GM12878 (cell line): ENCODE measurements around the gene GRAMD1B. TPM values are rescaled to one million over a fixed set of nuclear protein-coding genes. Genes with fewer than 3 reads are reported as not detected.

Experiments used
- ATAC-seq: fragments of 200-7000 bp; cut with Tn5 transposase; 3 replicates; pipeline ENCODE4 v1.9.1; 2020; ENCODE audit warnings: mild to moderate bottlenecking, moderate library complexity
- BruUV-seq: library from RNA; stranded (reverse); fragments of 400-500 nt; replicated peaks from 2 replicates; lab custom pipeline; 2021; lab: Mats Ljungman, UMichigan
- CTCF ChIA-PET: fragments of 300-600 bp; sonication (Branson Sonifier 250); formaldehyde crosslinking; extraction: SDS; loops from one replicate; lab custom pipeline; 2021; ENCODE audit warnings: inconsistent platforms; lab: Yijun Ruan, JAX
- POLR2A ChIA-PET: fragments of 350-600 bp; formaldehyde crosslinking; extraction: SDS; loops from one replicate; lab custom pipeline; 2021; ENCODE audit warnings: inconsistent platforms; lab: Charles Lee
- RAD21 ChIA-PET: fragments of 300-600 bp; sonication (Branson Sonifier 250); formaldehyde crosslinking; loops from one replicate; lab custom pipeline; 2023; ENCODE audit warnings: antibody characterized with exemption; ENCODE audit not compliant: unreplicated experiment; lab: Charles Lee
- SMC1A ChIA-PET: fragments of 300-600 bp; sonication (Branson Sonifier 250); formaldehyde crosslinking; loops from one replicate; lab custom pipeline; 2023; ENCODE audit not compliant: unreplicated experiment, uncharacterized antibody; lab: Charles Lee
- DNase-seq: peaks from one replicate; pipeline ENCODE4 v3.0.0-alpha.2; 2011; ENCODE audit warnings: low read depth, low spot score
- FAIRE-seq: peaks from 3 replicates; lab custom pipeline; 2011; peaks lifted over from hg19 to GRCh38; lab: Jason Lieb, UNC
- H2AFZ ChIP-seq: 2 replicates; pipeline ENCODE4 v1.6.0; 2011; ENCODE audit warnings: low read depth, low read length, control low read depth; ENCODE audit not compliant: control insufficient read depth
- H3K27ac ChIP-seq: 2 replicates; pipeline ENCODE4 v1.5.1; 2011; ENCODE audit warnings: control low read depth; ENCODE audit not compliant: control insufficient read depth, insufficient read depth
- H3K27me3 ChIP-seq, 2 experiments: replicated peaks in 1 of 2; 2 replicates each; pipeline versions ENCODE4 v1.6.0 to v1.6.1; 2011; ENCODE audit warnings: low read length in 1 of 2; ENCODE audit not compliant: control insufficient read depth in 2 of 2, insufficient read depth in 2 of 2
- H3K36me3 ChIP-seq, 2 experiments: 2 replicates each; pipeline ENCODE4 v1.5.1; 2011; ENCODE audit warnings: low read length in 1 of 2; ENCODE audit not compliant: control insufficient read depth in 2 of 2, insufficient read depth in 2 of 2
- H3K4me1 ChIP-seq: 2 replicates; pipeline ENCODE4 v1.6.1; 2011; ENCODE audit warnings: mild to moderate bottlenecking, low read length, moderate library complexity, mixed read lengths; ENCODE audit not compliant: control insufficient read depth, insufficient read depth
- H3K4me2 ChIP-seq: 2 replicates; pipeline ENCODE4 v1.6.0; 2011; ENCODE audit warnings: control low read depth; ENCODE audit not compliant: control insufficient read depth, insufficient read depth
- H3K4me3 ChIP-seq: fragments of 200-600 bp; sonication (generic); 2 replicates; pipeline ENCODE4 v1.5.1; 2016
- H3K79me2 ChIP-seq: 2 replicates; pipeline ENCODE4 v1.6.0; 2011; ENCODE audit warnings: low read length; ENCODE audit not compliant: control insufficient read depth, insufficient read depth
- H3K9ac ChIP-seq: 2 replicates; pipeline ENCODE4 v1.8.0; 2011; ENCODE audit warnings: low read length, control low read depth, mixed read lengths; ENCODE audit not compliant: control insufficient read depth, insufficient read depth
- H3K9me3 ChIP-seq: replicated peaks from 3 replicates; pipeline ENCODE4 v1.5.1; 2011; ENCODE audit warnings: mild to moderate bottlenecking, low read length; ENCODE audit not compliant: control insufficient read depth, insufficient read depth
- H4K20me1 ChIP-seq: 2 replicates; pipeline ENCODE4 v1.6.0; 2011; ENCODE audit not compliant: control insufficient read depth, insufficient read depth
- CREB1 ChIP-seq: IDR thresholded peaks from 2 replicates; pipeline ENCODE4 v1.6.1; 2012; ENCODE audit warnings: low read depth, mild to moderate bottlenecking, inconsistent platforms
- CREM ChIP-seq: IDR thresholded peaks from 2 replicates; pipeline ENCODE4 v1.6.1; 2014; ENCODE audit warnings: antibody characterized with exemption, low read depth
- IKZF2 ChIP-seq, 2 experiments: fragments of 450-650 bp; IDR thresholded peaks; 2 replicates each; pipeline ENCODE4 v1.6.1; 2017; ENCODE audit warnings: mild to moderate bottlenecking in 2 of 2, moderate library complexity in 2 of 2
- NRF1 ChIP-seq: conservative IDR thresholded peaks from 2 replicates; pipeline ENCODE4 v1.6.1; 2011; ENCODE audit warnings: mild to moderate bottlenecking, low read depth, low read length, improper control_type of control experiment
- POLR2A ChIP-seq: IDR thresholded peaks from 2 replicates; pipeline ENCODE4 v1.6.1; 2011; ENCODE audit warnings: low read depth, mild to moderate bottlenecking, low read length
- RAD21 ChIP-seq: IDR thresholded peaks from 2 replicates; pipeline ENCODE4 v1.6.1; 2011; ENCODE audit warnings: mild to moderate bottlenecking, low read depth, low read length, moderate library complexity; ENCODE audit not compliant: insufficient read depth
- RFX5 ChIP-seq: IDR thresholded peaks from 2 replicates; pipeline ENCODE4 v1.6.1; 2011; ENCODE audit warnings: low read depth, low read length, improper control_type of control experiment
- TCF12 ChIP-seq: IDR thresholded peaks from 2 replicates; pipeline ENCODE4 v1.6.1; 2011; ENCODE audit warnings: low read depth, mild to moderate bottlenecking, low read length
- YY1 ChIP-seq: IDR thresholded peaks from 2 replicates; pipeline ENCODE4 v1.6.1; 2011; ENCODE audit warnings: low read depth, mild to moderate bottlenecking, low read length
- WGBS: methylation state at CpG from one replicate; pipeline ENCODE4 v1.1.6; 2016; ENCODE audit warnings: low lambda C conversion rate; ENCODE audit not compliant: insufficient replicate concordance, insufficient coverage; ENCODE audit errors: missing lambda C conversion rate; 5-methylcytosine and 5-hydroxymethylcytosine counted together
- in situ Hi-C: fragments of 300-500 bp; cut with MboI; formaldehyde crosslinking; loops from 9 replicates; pipeline ENCODE4 v1.14.3; 2018; ENCODE audit warnings: mixed read lengths
- intact Hi-C: fragments of 100-400 bp; cut with micrococcal nuclease; formaldehyde crosslinking; loops from one replicate; pipeline ENCODE4 v1.14.2; 2022; ENCODE audit not compliant: unreplicated experiment
- polyA plus RNA-seq, 11 experiments: library from polyadenylated mRNA; depleted of rRNA in 4 of 11; unstranded in 6 of 11; stranded (reverse) in 5 of 11; fragments of >200 nt; fragmentation: Nextera tagmentation in 4 of 11; fragmentation: Illumina TruSeq in 1 of 11; extraction: Ambion mirVana in 4 of 11; extraction: Trizol in 1 of 11; gene quantifications; 1 replicate in 1 of 11; 2 replicates in 10 of 11; pipeline versions ENCODE4 v1.2.1 to v1.2.3, GENCODE V29; 2011 to 2016; ENCODE audit warnings: inconsistent platforms in 2 of 11, missing spikeins in 2 of 11, low read depth in 1 of 11
- total RNA-seq, 4 experiments: library from RNA; depleted of rRNA in 3 of 4; stranded (reverse); fragments of >200 nt in 3 of 4; fragmentation: Illumina TruSeq in 1 of 4; extraction: Trizol in 1 of 4; gene quantifications; 2 replicates each; pipeline versions ENCODE4 v1.2.1 to v1.2.3, GENCODE V29; 2013 to 2021
- TF ChIP-seq, protein P1 (sequence below): fragments of 450-650 bp; IDR thresholded peaks from 2 replicates; pipeline ENCODE4 v1.6.1; 2016; ENCODE audit warnings: mild to moderate bottlenecking
- TF ChIP-seq, protein P2 (sequence below): IDR thresholded peaks from 2 replicates; pipeline ENCODE4 v1.6.1; 2011; ENCODE audit warnings: borderline replicate concordance, low read depth, mild to moderate bottlenecking, moderate library complexity, mixed read lengths, low read length; ENCODE audit not compliant: insufficient read depth; ENCODE audit errors: extremely low read length

GRAMD1B gene
- total and polyA plus RNA-seq, 10 of the 15 experiments (the other 5 are each of a cell fraction or from before 2014, with no cell fraction given) = 1.9 to 49.1 (median 26.9) TPM

DNA sequence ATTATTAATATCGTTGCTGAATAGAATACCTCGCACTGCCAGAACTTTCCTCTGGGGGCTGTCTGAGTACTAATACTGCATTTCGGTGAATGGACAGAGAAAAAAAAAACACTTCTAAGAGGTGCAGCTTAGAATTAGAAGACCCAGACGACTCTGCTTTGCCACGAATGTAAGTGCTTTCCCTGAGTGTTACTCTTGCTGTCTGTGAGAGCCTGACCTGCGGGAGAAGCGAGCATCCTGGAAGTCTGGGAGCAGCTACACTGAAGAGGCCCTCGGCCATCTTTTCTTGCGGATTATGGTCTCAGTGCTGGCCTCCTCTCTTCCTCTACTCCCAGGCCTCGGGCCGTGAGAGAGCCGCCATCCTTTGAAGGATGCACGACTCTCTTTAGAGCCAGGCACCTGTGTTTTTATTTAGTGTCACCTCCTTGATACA lies 129.5 kb downstream of the GRAMD1B start:
- peak; percentile 25; the same call in 1 of the 3 replicates for ATAC-seq
- peaks cover 14% of the 10 kb centered on the region for H3K4me1 ChIP-seq
- no peaks in the 10 kb centered on the region; the same call in 1 of the 2 replicates for H3K79me2 ChIP-seq
- intact Hi-C loops (loop anchor here (5.0 kb wide), 1 partner anchor 257 kb away; no protein-coding TSS in a partner anchor), in situ Hi-C loops (no loop called here)
- no peak overlapping the region for H3K27ac ChIP-seq
- 28% methylated on average over 13 of the region's 13 CpGs for WGBS
- no peaks in the 10 kb centered on the region for H3K9me3 ChIP-seq
- ChIA-PET SMC1A (no interaction called here), POLR2A (no interaction called here), RAD21 (interaction anchor here (1.4 kb wide), 1 partner anchor 39 kb away, joined by 4 read pairs; no protein-coding TSS in a partner anchor), CTCF (interaction anchor here (1.4 to 3.0 kb wide), 4 partner anchors 11 to 41 kb away, joined by 5 to 16 read pairs (median 10); no protein-coding TSS in a partner anchor)
- peak overlapping the region; percentile 56 for H2AFZ ChIP-seq
- no peak for DNase-seq
- H3K27me3 ChIP-seq = no peaks in the 10 kb centered on the region
- peak overlapping the region; percentile 69; the same call in 1 of the 2 replicates for H3K4me2 ChIP-seq
- H3K9ac ChIP-seq = no peak overlapping the region
- H3K36me3 ChIP-seq = no peaks in the 10 kb centered on the region
- H3K4me3 ChIP-seq = no peak overlapping the region
- no peak for FAIRE-seq
- 0 out of 2 replicates have a peak, but pooled peaks have one; percentile 10 for TF ChIP-seq RAD21
- TF ChIP-seq YY1 = 0 out of 2 replicates have a peak, but pooled peaks have one; percentile 35
- no peak for TF ChIP-seq IKZF2 (IDR thresholded peaks at IDR 0.05)
- TF ChIP-seq, protein P1, sequence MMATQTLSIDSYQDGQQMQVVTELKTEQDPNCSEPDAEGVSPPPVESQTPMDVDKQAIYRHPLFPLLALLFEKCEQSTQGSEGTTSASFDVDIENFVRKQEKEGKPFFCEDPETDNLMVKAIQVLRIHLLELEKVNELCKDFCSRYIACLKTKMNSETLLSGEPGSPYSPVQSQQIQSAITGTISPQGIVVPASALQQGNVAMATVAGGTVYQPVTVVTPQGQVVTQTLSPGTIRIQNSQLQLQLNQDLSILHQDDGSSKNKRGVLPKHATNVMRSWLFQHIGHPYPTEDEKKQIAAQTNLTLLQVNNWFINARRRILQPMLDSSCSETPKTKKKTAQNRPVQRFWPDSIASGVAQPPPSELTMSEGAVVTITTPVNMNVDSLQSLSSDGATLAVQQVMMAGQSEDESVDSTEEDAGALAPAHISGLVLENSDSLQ = no peak
- BruUV-seq = no TSS peak
- H4K20me1 ChIP-seq = no peaks in the 10 kb centered on the region

DNA sequence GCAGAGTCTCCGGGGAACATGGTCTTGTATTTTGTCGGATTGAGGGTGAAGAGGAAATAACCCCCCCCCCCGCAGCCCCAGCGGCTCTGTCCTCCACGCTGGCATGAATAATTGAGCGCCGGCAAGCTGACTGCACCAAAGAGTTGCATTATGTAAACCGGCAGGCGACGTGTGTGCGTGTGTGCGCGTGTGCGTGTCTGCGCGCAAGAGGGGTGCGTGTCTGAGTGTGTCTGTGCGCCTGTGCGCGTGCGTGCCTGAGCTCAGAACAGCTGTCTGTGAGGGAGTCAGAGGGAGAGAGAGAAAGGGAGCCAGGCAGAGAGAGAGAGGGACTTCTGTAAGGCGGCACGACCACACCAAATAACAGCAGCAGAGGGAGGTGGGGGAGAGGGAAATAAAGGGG lies 129.9 kb downstream of the GRAMD1B start:
- H3K4me2 ChIP-seq = peak overlapping the region; percentile 69
- no peaks in the 10 kb centered on the region for H3K36me3 ChIP-seq
- no peaks in the 10 kb centered on the region for H4K20me1 ChIP-seq
- intact Hi-C loops (no loop called here), in situ Hi-C loops (no loop called here)
- H3K27ac ChIP-seq = no peak overlapping the region
- no peaks in the 10 kb centered on the region for H3K9me3 ChIP-seq
- ChIA-PET POLR2A (no interaction called here), RAD21 (interaction anchor here (1.4 to 2.7 kb wide), 2 partner anchors 16 to 40 kb away, joined by 4 to 14 read pairs; no protein-coding TSS in a partner anchor), SMC1A (interaction anchor here (1.6 kb wide), 1 partner anchor 17 kb away, joined by 6 read pairs; no protein-coding TSS in a partner anchor), CTCF (interaction anchor here (1.4 to 2.9 kb wide), 4 partner anchors 12 to 41 kb away, joined by 5 to 16 read pairs (median 9); no protein-coding TSS in a partner anchor)
- no peaks in the 10 kb centered on the region for H3K27me3 ChIP-seq
- peak overlapping the region; percentile 56 for H2AFZ ChIP-seq
- FAIRE-seq (no peak), ATAC-seq (peak; percentile 73), DNase-seq (no peak)
- no peaks in the 10 kb centered on the region; the same call in 1 of the 2 replicates for H3K79me2 ChIP-seq
- 1% methylated on average over 23 of the region's 23 CpGs for WGBS
- no TSS peak for BruUV-seq
- peaks cover 14% of the 10 kb centered on the region for H3K4me1 ChIP-seq
- peak overlapping the region; percentile 15; the same call in 1 of the 2 replicates for H3K4me3 ChIP-seq
- TF ChIP-seq CREB1 = no peak
- peak; percentile 44; the same call in 1 of the 2 replicates for TF ChIP-seq POLR2A
- TF ChIP-seq RFX5 = no peak
- TF ChIP-seq, protein P2, sequence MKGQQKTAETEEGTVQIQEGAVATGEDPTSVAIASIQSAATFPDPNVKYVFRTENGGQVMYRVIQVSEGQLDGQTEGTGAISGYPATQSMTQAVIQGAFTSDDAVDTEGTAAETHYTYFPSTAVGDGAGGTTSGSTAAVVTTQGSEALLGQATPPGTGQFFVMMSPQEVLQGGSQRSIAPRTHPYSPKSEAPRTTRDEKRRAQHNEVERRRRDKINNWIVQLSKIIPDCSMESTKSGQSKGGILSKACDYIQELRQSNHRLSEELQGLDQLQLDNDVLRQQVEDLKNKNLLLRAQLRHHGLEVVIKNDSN = no peak
- TF ChIP-seq NRF1 = peak; percentile 18; the same call in 1 of the 2 replicates
- peak; percentile 51; the same call in 1 of the 2 replicates for TF ChIP-seq TCF12
- peak; percentile 54 for TF ChIP-seq CREM
- H3K9ac ChIP-seq = 0 out of 2 replicates have a peak overlapping the region, but pooled peaks have one; percentile 6
